Endothelial cell of umbilical vein (primary cell): Measurements from ENCODE around the gene TXNDC2. TPM values are rescaled to one million over a fixed set of nuclear protein-coding genes. Genes with fewer than 3 reads are reported as not detected.

Source experiments
- BruUV-seq: library from RNA; stranded (reverse); fragments of 400-500 nt; replicated peaks from 2 replicates; lab custom pipeline; 2021; lab: Mats Ljungman, UMichigan
- CTCF ChIA-PET: fragments of 300-600, 350-600 bp; sonication (Branson Sonifier 250); formaldehyde crosslinking; loops from one replicate; lab custom pipeline; 2021; ENCODE audit warnings: antibody characterized with exemption, inconsistent platforms; lab: Charles Lee
- POLR2A ChIA-PET: fragments of 300-600, 350-600 bp; sonication (Branson Sonifier 250); formaldehyde crosslinking; loops from one replicate; lab custom pipeline; 2021; ENCODE audit warnings: antibody characterized with exemption, inconsistent platforms; lab: Charles Lee
- DNase-seq: peaks from one replicate; pipeline ENCODE4 v3.0.0-alpha.2; 2011; ENCODE audit warnings: low read depth, low spot score
- FAIRE-seq: peaks from 2 replicates; lab custom pipeline; 2011; peaks lifted over from hg19 to GRCh38; lab: Jason Lieb, UNC
- H2AFZ ChIP-seq: 2 replicates; pipeline ENCODE4 v1.6.0; 2012; ENCODE audit warnings: low read depth, low read length, control low read depth, inconsistent platforms
- H3K27ac ChIP-seq: 2 replicates; pipeline ENCODE4 v1.5.1; 2011; ENCODE audit warnings: low read depth, mild to moderate bottlenecking, control low read depth, low read length, moderate library complexity; ENCODE audit not compliant: insufficient read depth
- H3K27me3 ChIP-seq, 2 experiments: 2 replicates each; pipeline versions ENCODE4 v1.6.0 to v1.6.1; 2011; ENCODE audit warnings: low read length in 2 of 2, mixed read lengths in 1 of 2; ENCODE audit not compliant: control insufficient read depth in 2 of 2, insufficient read depth in 2 of 2
- H3K36me3 ChIP-seq, 2 experiments: 2 replicates in 1 of 2; 3 replicates in 1 of 2; pipeline ENCODE4 v1.5.1; 2011; ENCODE audit warnings: low read length in 2 of 2, mild to moderate bottlenecking in 1 of 2, moderate library complexity in 1 of 2; ENCODE audit not compliant: control insufficient read depth in 2 of 2, insufficient read depth in 2 of 2; ENCODE audit errors: extremely low read depth in 1 of 2
- H3K4me1 ChIP-seq: 3 replicates; pipeline ENCODE4 v1.5.1; 2011; ENCODE audit warnings: mild to moderate bottlenecking, low read length; ENCODE audit not compliant: control insufficient read depth, insufficient read depth; ENCODE audit errors: extremely low read depth
- H3K4me2 ChIP-seq: 2 replicates; pipeline ENCODE4 v1.6.1; 2011; ENCODE audit warnings: low read length, control low read depth, mixed read lengths; ENCODE audit not compliant: insufficient read depth
- H3K4me3 ChIP-seq, 3 experiments: fragments of 200-600 bp in 1 of 3; sonication (generic), shearing (Covaris generic) in 1 of 3; replicated peaks in 1 of 3; 2 replicates each; pipeline ENCODE4 v1.5.1; 2011 to 2016; ENCODE audit warnings: control low read depth in 3 of 3, low read length in 3 of 3, mild to moderate bottlenecking in 2 of 3, inconsistent platforms in 1 of 3, low read depth in 1 of 3, moderate library complexity in 1 of 3; ENCODE audit not compliant: insufficient read depth in 1 of 3
- H3K79me2 ChIP-seq: 2 replicates; pipeline ENCODE4 v1.6.0; 2012; ENCODE audit warnings: low read length, inconsistent platforms; ENCODE audit not compliant: control insufficient read depth, insufficient read depth
- H3K9ac ChIP-seq: replicated peaks from 2 replicates; pipeline ENCODE3; 2011; ENCODE audit warnings: low read length, control low read depth; ENCODE audit not compliant: insufficient read depth; ENCODE audit errors: extremely low read depth
- H3K9me1 ChIP-seq: replicated peaks from 3 replicates; pipeline ENCODE4 v1.6.0; 2011; ENCODE audit warnings: mild to moderate bottlenecking, low read length; ENCODE audit not compliant: control insufficient read depth, insufficient read depth; ENCODE audit errors: extremely low read depth
- H3K9me3 ChIP-seq: replicated peaks from 2 replicates; pipeline ENCODE4 v1.5.1; 2012; ENCODE audit warnings: low read length, inconsistent platforms; ENCODE audit not compliant: control insufficient read depth, insufficient read depth
- H4K20me1 ChIP-seq: replicated peaks from 2 replicates; pipeline ENCODE3; 2011; ENCODE audit warnings: mild to moderate bottlenecking, low read length; ENCODE audit not compliant: control insufficient read depth, insufficient read depth; ENCODE audit errors: extremely low read depth
- EZH2 ChIP-seq: IDR thresholded peaks from 2 replicates; pipeline ENCODE4 v1.6.1; 2012; ENCODE audit warnings: borderline replicate concordance, low read depth, mild to moderate bottlenecking, moderate library complexity, low read length, inconsistent platforms; ENCODE audit not compliant: severe bottlenecking
- FOS ChIP-seq: IDR thresholded peaks from 2 replicates; pipeline ENCODE4 v1.6.1; 2011; ENCODE audit warnings: mild to moderate bottlenecking, low read length, moderate library complexity, borderline replicate concordance; ENCODE audit not compliant: insufficient read depth
- GATA2 ChIP-seq: IDR thresholded peaks from 2 replicates; pipeline ENCODE4 v1.7.0; 2011; ENCODE audit warnings: low read depth, mild to moderate bottlenecking, moderate library complexity, mixed read lengths, low read length; ENCODE audit not compliant: insufficient read length, insufficient read depth
- JUN ChIP-seq: IDR thresholded peaks from 2 replicates; pipeline ENCODE4 v1.6.1; 2011; ENCODE audit warnings: borderline replicate concordance, low read depth; ENCODE audit not compliant: insufficient read length, insufficient read depth
- MYC ChIP-seq: IDR thresholded peaks from one replicate; pipeline ENCODE4 v1.6.1; 2011; ENCODE audit warnings: mild to moderate bottlenecking, low read depth, low read length
- POLR2A ChIP-seq: IDR thresholded peaks from 2 replicates; pipeline ENCODE4 v1.6.1; 2012; ENCODE audit warnings: low read depth, mild to moderate bottlenecking, control low read depth, low read length
- POLR2AphosphoS5 ChIP-seq: IDR thresholded peaks from 2 replicates; pipeline ENCODE4 v1.6.1; 2012; ENCODE audit warnings: low read depth, mild to moderate bottlenecking, control low read depth, low read length, moderate library complexity; ENCODE audit not compliant: insufficient read depth
- dilution Hi-C: fragments of 300-500 bp; cut with MboI; formaldehyde crosslinking; loops from one replicate; pipeline ENCODE4 v1.15.0; 2019; ENCODE audit warnings: low sequenced_read_pairs; ENCODE audit not compliant: extremely low pct_ligation_motif_present
- intact Hi-C: fragments of 100-400 bp; cut with micrococcal nuclease; formaldehyde crosslinking; loops from one replicate; pipeline ENCODE4 v1.10.0; 2022
- polyA plus RNA-seq, 4 experiments: library from polyadenylated mRNA; depleted of rRNA in 3 of 4; stranded (reverse) in 3 of 4; unstranded in 1 of 4; fragments of >200 nt; gene quantifications; 2 replicates each; pipeline versions ENCODE4 v1.2.1 to v1.2.3, GENCODE V29; 2011 to 2012; ENCODE audit warnings: missing spikeins in 1 of 4
- total RNA-seq: library from RNA; stranded (reverse); gene quantifications from 2 replicates; pipeline ENCODE4 v1.2.3, GENCODE V29; 2021
- TF ChIP-seq, protein P1 (sequence below): IDR thresholded peaks from 2 replicates; pipeline ENCODE4 v1.6.1; 2011; ENCODE audit not compliant: insufficient read depth, insufficient read length
- TF ChIP-seq, protein P2 (sequence below), 2 donors: IDR thresholded peaks; 1 replicate in 1 of 2; 2 replicates in 1 of 2; pipeline ENCODE4 v1.5.1; 2011; ENCODE audit warnings: low read length in 2 of 2, mild to moderate bottlenecking in 2 of 2, moderate library complexity in 2 of 2, control low read depth in 1 of 2, inconsistent platforms in 1 of 2, low read depth in 1 of 2; ENCODE audit not compliant: insufficient read depth in 1 of 2; ENCODE audit errors: extremely low read depth in 1 of 2

The TXNDC2 gene
- total and polyA plus RNA-seq, 2 donors (not counting 3 experiments of a cell fraction or from before 2014, with no cell fraction given), result 0.12 TPM; not detected in 1

DNA sequence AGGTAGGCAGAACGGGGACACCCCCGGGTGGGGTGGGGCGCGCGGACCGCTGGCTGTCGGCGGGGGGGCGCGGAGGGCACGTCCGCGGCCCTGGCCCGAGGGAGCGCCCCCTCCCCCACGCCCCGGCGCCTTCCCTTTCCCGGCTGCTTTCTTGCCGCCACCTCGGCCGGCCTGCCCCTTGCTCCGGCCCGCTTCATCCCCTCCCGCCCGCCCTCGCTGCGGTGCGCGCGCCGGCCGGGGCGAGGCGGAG is 28.5 kb downstream of the TXNDC2 start:
- TF ChIP-seq, protein P1, sequence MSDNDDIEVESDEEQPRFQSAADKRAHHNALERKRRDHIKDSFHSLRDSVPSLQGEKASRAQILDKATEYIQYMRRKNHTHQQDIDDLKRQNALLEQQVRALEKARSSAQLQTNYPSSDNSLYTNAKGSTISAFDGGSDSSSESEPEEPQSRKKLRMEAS, result no peak
- TF ChIP-seq MYC (no peak), EZH2 (no peak), POLR2AphosphoS5 (no peak), GATA2 (no peak), FOS (no peak), JUN (no peak), POLR2A (no peak)
- TF ChIP-seq, protein P2, sequence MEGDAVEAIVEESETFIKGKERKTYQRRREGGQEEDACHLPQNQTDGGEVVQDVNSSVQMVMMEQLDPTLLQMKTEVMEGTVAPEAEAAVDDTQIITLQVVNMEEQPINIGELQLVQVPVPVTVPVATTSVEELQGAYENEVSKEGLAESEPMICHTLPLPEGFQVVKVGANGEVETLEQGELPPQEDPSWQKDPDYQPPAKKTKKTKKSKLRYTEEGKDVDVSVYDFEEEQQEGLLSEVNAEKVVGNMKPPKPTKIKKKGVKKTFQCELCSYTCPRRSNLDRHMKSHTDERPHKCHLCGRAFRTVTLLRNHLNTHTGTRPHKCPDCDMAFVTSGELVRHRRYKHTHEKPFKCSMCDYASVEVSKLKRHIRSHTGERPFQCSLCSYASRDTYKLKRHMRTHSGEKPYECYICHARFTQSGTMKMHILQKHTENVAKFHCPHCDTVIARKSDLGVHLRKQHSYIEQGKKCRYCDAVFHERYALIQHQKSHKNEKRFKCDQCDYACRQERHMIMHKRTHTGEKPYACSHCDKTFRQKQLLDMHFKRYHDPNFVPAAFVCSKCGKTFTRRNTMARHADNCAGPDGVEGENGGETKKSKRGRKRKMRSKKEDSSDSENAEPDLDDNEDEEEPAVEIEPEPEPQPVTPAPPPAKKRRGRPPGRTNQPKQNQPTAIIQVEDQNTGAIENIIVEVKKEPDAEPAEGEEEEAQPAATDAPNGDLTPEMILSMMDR (IDR thresholded peaks at IDR 0.05; ENCODE audit: extremely low read depth in 1 of 2, insufficient read depth in 1 of 2, low read depth in 1 of 2, low read length in 2 of 2), result no peak
- dilution Hi-C loops, result no loop called here
- Histone ChIP-seq H3K4me3 (peak overlapping the region; percentile 10 to 82 (median 78)), H3K36me3 (no peaks in the 10 kb centered on the region), H2AFZ (no peak overlapping the region), H3K27ac (peak overlapping the region; percentile 94), H3K4me1 (peaks cover 42% of the 10 kb centered on the region), H3K4me2 (no peak overlapping the region), H4K20me1 (peaks cover 13% of the 10 kb centered on the region), H3K9ac (peak overlapping the region; percentile 88), H3K9me3 (no peaks in the 10 kb centered on the region), H3K79me2 (peaks cover 51% of the 10 kb centered on the region), H3K27me3 (no peaks in the 10 kb centered on the region), H3K9me1 (no peaks in the 10 kb centered on the region)
- BruUV-seq, result no TSS peak
- CTCF ChIA-PET, result interaction anchor here (0.8 to 1.4 kb wide), 5 partner anchors 13 to 338 kb away, joined by 3 to 7 read pairs (median 4); no protein-coding TSS in a partner anchor
- DNase-seq (no peak), FAIRE-seq (no peak)
- intact Hi-C loops, result loop anchor here (2.0 kb wide), 3 partner anchors 143 to 339 kb away; no protein-coding TSS in a partner anchor
- POLR2A ChIA-PET, result interaction anchor here (0.6 kb wide), 1 partner anchor 288 kb away, joined by 4 read pairs; no protein-coding TSS in a partner anchor
